ENCODE data around the gene REN.

Gene REN

DNA sequence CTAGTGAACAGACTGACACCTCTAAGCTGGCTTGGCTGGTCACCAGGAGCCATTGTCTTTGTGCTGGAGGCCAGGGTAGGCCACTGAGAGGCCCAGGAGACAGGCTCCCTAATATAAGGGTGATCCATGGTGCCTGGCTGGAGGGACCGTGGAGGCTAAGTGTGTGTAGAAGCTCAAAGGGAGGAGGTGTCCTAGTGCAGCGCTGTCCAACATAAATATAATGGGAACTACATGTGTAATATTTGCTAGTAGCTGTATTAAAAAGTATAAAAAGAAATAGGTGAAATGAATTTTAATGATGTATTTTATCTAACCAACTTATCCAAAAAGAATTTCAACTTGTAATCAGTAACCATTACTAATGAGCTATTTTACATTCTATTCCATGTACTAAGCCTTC lies 58.2 kb downstream of the REN start:
- ATAC-seq (replicated peaks), result no peak
- no peak for DNase-seq

GRCh38 chr1:204106825-204107224 lies 59.3 kb downstream of the REN start:
- Mint-ChIP-seq H3K9me3 (no peaks in the 10 kb centered on the region), H3K4me1 (peaks cover 26 to 35% of the 10 kb centered on the region in 2 donors), H3K27me3 (peaks cover 7 to 18% of the 10 kb centered on the region in 2 donors), H3K27ac (no peak overlapping the region), H3K36me3 (no peaks in the 10 kb centered on the region), H3K4me3 (no peak overlapping the region)
- ATAC-seq (replicated peaks), result no peak
- DNase-seq, result no peak

More for the DNA sequence above, 58.2 kb downstream of the REN start:
- H3K27me3 Mint-ChIP-seq, result peaks cover 13 to 19% of the 10 kb centered on the region in 2 donors
- no peak overlapping the region for H3K4me3 Mint-ChIP-seq
- no peak overlapping the region for H3K27ac Mint-ChIP-seq
- H3K4me1 Mint-ChIP-seq, result peaks cover 17 to 24% of the 10 kb centered on the region in 2 donors
- H3K9me3 Mint-ChIP-seq, result no peaks in the 10 kb centered on the region
- no peaks in the 10 kb centered on the region for H3K36me3 Mint-ChIP-seq

DNA sequence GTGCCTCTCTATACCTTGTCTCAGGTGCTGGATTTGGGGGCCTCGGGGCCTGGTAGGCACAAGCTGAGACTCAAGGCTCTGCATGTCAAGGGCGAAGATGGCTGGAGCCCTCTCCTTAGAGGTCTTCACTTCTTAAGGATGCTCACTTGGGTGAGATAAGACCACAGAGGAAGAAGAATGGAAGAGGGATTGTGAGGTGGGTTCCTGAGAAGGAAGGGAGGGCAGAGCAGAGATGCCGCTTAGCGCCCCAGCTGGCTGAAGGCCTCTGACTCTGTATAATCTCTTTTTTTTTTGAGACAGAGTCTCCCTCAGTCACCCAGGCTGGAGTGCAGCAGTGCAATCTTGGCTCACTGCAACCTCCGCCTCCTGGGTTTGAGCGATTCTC lies 61.0 kb downstream of the REN start:
- Mint-ChIP-seq H3K9me3 (no peaks in the 10 kb centered on the region), H3K27me3 (peaks cover 12 to 23% of the 10 kb centered on the region in 2 donors), H3K4me1 (peaks cover 26 to 35% of the 10 kb centered on the region in 2 donors), H3K27ac (no peak overlapping the region), H3K4me3 (peak overlapping the region in 1 of 2 donors; percentile 22), H3K36me3 (no peaks in the 10 kb centered on the region)
- no peak for ATAC-seq (replicated peaks)
- no peak for DNase-seq
